Tibial artery (tissue), 4 donors: ENCODE measurements around the gene GDF11.

Experiments
- DNase-seq, 2 donors: peaks; one replicate each; pipeline ENCODE4 v3.0.0-alpha.2; 2019
- H3K27ac ChIP-seq, 2 donors: fragments of 200-600 bp; sonication (generic) in 1 of 2; 1 replicate in 1 of 2; 2 replicates in 1 of 2; pipeline ENCODE4 v1.5.1; 2018 to 2019; ENCODE audit warnings: mild to moderate bottlenecking in 1 of 2
- H3K27me3 ChIP-seq, 2 donors: fragments of 200-600 bp; sonication (generic) in 1 of 2; one replicate each; pipeline versions ENCODE4 v1.5.1 to v1.6.0; 2016 to 2019
- H3K36me3 ChIP-seq, 3 donors: fragments of 200-600 bp; sonication (generic) in 2 of 3; one replicate each; pipeline ENCODE4 v1.5.1; 2016 to 2019; ENCODE audit warnings: mild to moderate bottlenecking in 2 of 3
- H3K4me1 ChIP-seq, 4 donors: fragments of 200-600 bp; sonication (generic) in 2 of 4; 1 replicate in 3 of 4; 2 replicates in 1 of 4; pipeline ENCODE4 v1.5.1; 2016 to 2019
- H3K4me3 ChIP-seq, 2 donors: fragments of 200-600 bp; sonication (generic) in 1 of 2; 1 replicate in 1 of 2; 2 replicates in 1 of 2; pipeline ENCODE4 v1.5.1; 2018 to 2019; ENCODE audit warnings: mild to moderate bottlenecking in 2 of 2
- H3K9me3 ChIP-seq, 3 donors: fragments of 200-600 bp; sonication (generic) in 1 of 3; one replicate each; pipeline ENCODE4 v1.5.1; 2016 to 2019
- CTCF ChIP-seq, 2 experiments: fragments of 200-600 bp in 1 of 2; fragments of 450-650 bp in 1 of 2; IDR thresholded peaks; one replicate each; pipeline ENCODE4 v1.5.1; 2017 to 2019; ENCODE audit warnings: antibody characterized with exemption in 2 of 2, mild to moderate bottlenecking in 1 of 2, moderate library complexity in 1 of 2
- intact Hi-C: fragments of 100-400 bp; cut with DNase I; formaldehyde crosslinking; loops from one replicate; pipeline ENCODE4 v1.15.0; 2023; ENCODE audit warnings: low total_unique reads

The GDF11 gene

GRCh38 chr12:55723516-55724225 lies 19.3 kb upstream of the GDF11 start:
- Histone ChIP-seq H3K36me3 (peaks cover 24 to 38% (median 35%) of the 10 kb centered on the region in 3 donors), H3K27ac (peak overlapping the region; percentile 58 to 98), H3K27me3 (no peaks in the 10 kb centered on the region), H3K4me1 (peaks cover 5 to 88% (median 73%) of the 10 kb centered on the region in 4 donors), H3K9me3 (no peaks in the 10 kb centered on the region), H3K4me3 (no peak overlapping the region)
- no peak for DNase-seq
- intact Hi-C loops = loop anchor here (5.0 kb wide), 1 partner anchor 41 kb away; a partner anchor contains a TSS
- no peak for TF ChIP-seq CTCF (IDR thresholded peaks at IDR 0.05)

DNA sequence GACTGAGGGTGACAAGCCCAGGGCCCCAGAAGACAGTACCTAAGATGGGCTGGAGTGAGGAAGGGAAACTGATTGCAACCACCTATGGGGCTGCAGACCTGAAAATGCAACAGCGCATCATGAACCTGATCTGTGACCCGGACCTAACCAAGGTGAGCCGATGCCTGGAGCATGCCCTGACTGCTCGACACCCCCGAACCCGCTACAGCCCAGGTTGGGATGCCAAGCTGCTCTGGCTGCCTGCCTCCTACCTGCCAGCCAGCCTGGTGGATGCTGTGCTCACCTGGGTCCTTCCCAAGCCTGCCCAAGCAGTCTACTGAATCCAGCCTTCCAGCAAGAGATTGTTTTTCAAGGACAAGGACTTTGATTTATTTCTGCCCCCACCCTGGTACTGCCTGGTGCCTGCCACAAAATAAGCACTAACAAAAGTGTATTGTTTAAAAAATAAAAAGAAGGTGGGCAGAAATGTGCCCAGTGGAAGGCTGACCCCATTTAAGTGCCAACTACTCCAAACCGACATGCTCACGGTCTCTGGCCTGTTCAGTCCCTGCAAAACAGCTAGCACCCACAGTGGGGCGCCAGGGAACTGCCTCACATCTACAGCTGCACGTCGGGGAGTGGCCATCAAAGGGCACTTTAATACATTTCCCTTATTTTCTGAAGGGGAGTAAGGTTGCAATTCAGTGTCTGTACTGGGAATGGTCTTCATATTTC lies 18.5 kb upstream of the GDF11 start:
- Histone ChIP-seq H3K27me3 (no peaks in the 10 kb centered on the region), H3K9me3 (no peaks in the 10 kb centered on the region), H3K27ac (peak overlapping the region; percentile 58 to 98), H3K4me1 (peaks cover 5 to 81% (median 66%) of the 10 kb centered on the region in 4 donors), H3K4me3 (no peak overlapping the region), H3K36me3 (peaks cover 24 to 38% (median 35%) of the 10 kb centered on the region in 3 donors)
- intact Hi-C loops = loop anchor here (5.0 kb wide), 1 partner anchor 42 kb away; a partner anchor contains a TSS
- peak; percentile 80 to 87 for DNase-seq
- peak; percentile 64 to 69 for TF ChIP-seq CTCF (IDR thresholded peaks at IDR 0.05)

- intact Hi-C loops = loop anchor here (5.0 kb wide), 1 partner anchor 43 kb away; a partner anchor contains a TSS
- no peak for DNase-seq
- H3K4me1 ChIP-seq = peaks cover 5 to 78% (median 61%) of the 10 kb centered on the region in 4 donors
- no peaks in the 10 kb centered on the region for H3K9me3 ChIP-seq
- no peak overlapping the region for H3K4me3 ChIP-seq
- peak overlapping the region; percentile 98 to 99 for H3K27ac ChIP-seq
- TF ChIP-seq CTCF (IDR thresholded peaks at IDR 0.05) = no peak
- no peaks in the 10 kb centered on the region for H3K27me3 ChIP-seq
- H3K36me3 ChIP-seq = peaks cover 24 to 38% (median 35%) of the 10 kb centered on the region in 3 donors
Observed at GRCh38 chr12:55724940-55725309, 18.0 kb upstream of the GDF11 start.

- no peak for TF ChIP-seq CTCF (IDR thresholded peaks at IDR 0.05)
- no peaks in the 10 kb centered on the region for H3K9me3 ChIP-seq
- no peaks in the 10 kb centered on the region for H3K27me3 ChIP-seq
- H3K4me3 ChIP-seq = no peak overlapping the region
- peak overlapping the region; percentile 98 to 99 for H3K27ac ChIP-seq
- H3K4me1 ChIP-seq = peaks cover 5 to 78% (median 62%) of the 10 kb centered on the region in 4 donors
- peaks cover 24 to 38% (median 35%) of the 10 kb centered on the region in 3 donors for H3K36me3 ChIP-seq
- intact Hi-C loops = no loop called here
- DNase-seq = no peak
Observed at GRCh38 chr12:55725556-55725955, 17.4 kb upstream of the GDF11 start.

DNA sequence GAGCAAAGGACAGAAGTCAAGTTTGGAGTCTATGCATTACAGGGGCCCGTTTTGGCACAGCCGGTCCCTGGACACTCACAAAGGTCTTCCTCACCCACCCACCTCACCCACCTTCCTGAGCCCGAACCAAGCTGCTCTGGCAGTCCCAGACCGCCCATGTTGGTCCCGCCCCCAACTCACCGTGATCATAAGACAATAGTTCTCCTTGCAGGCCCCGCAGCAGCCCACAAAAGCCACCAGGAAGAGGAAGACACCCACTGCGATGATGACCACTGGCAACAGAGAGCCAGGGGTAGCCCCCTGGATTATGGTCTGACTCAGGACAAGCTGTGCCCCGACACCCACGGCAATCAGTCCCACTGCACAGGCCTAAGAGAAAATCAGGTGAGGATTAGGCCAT lies 16.0 kb upstream of the GDF11 start:
- peak overlapping the region; percentile 98 to 99 for H3K27ac ChIP-seq
- intact Hi-C loops = no loop called here
- H3K4me1 ChIP-seq = peaks cover 0 to 70% (median 52%) of the 10 kb centered on the region in 4 donors
- H3K9me3 ChIP-seq = no peaks in the 10 kb centered on the region
- H3K36me3 ChIP-seq = peaks cover 24 to 38% (median 35%) of the 10 kb centered on the region in 3 donors
- TF ChIP-seq CTCF (IDR thresholded peaks at IDR 0.05) = no peak
- no peaks in the 10 kb centered on the region for H3K27me3 ChIP-seq
- DNase-seq = no peak
- H3K4me3 ChIP-seq = peak overlapping the region; percentile 92 to 97
